A673 (cell line): ENCODE results near the gene ZNF789. TPM values are rescaled to one million over a fixed set of nuclear protein-coding genes. Genes with fewer than 3 reads are reported as not detected.
"Not testable (repeated sequence)": the region's sequence is repeated elsewhere in the genome, so short reads cannot be mapped to it uniquely, and the experiment has no call there.

Experiments used
- BruUV-seq: library from RNA; stranded (reverse); fragments of 400-500 nt; replicated peaks from 2 replicates; lab custom pipeline; 2021; lab: Mats Ljungman, UMichigan
- CTCF ChIA-PET: fragments of 300-600 bp; sonication (Branson Sonifier 250); formaldehyde crosslinking; loops from one replicate; lab custom pipeline; 2022; ENCODE audit warnings: antibody characterized with exemption; lab: Charles Lee
- POLR2A ChIA-PET: fragments of 300-600 bp; sonication (Branson Sonifier 250); formaldehyde crosslinking; loops from one replicate; lab custom pipeline; 2022; ENCODE audit warnings: antibody characterized with exemption; ENCODE audit not compliant: low non-redundant PET; lab: Charles Lee
- DNase-seq: peaks from one replicate; pipeline ENCODE4 v3.0.0-alpha.2; 2015; ENCODE audit warnings: low spot score
- H3K27ac ChIP-seq: fragments of 200-600 bp; sonication (generic); 2 replicates; pipeline ENCODE4 v1.5.1; 2016; ENCODE audit warnings: mixed run types, low read depth, mild to moderate bottlenecking, mixed read lengths, antibody characterized with exemption, low read length; ENCODE audit not compliant: poor library complexity, severe bottlenecking
- H3K27me3 ChIP-seq: fragments of 200-600 bp; sonication (generic); replicated peaks from 2 replicates; pipeline ENCODE4 v1.6.1; 2017; ENCODE audit warnings: mixed run types, low read depth, mild to moderate bottlenecking, mixed read lengths, antibody characterized with exemption, low read length; ENCODE audit not compliant: insufficient read depth, poor library complexity
- H3K36me3 ChIP-seq: fragments of 200-600 bp; sonication (generic); 2 replicates; pipeline ENCODE4 v1.6.1; 2016; ENCODE audit warnings: mixed run types, mild to moderate bottlenecking, mixed read lengths, antibody characterized with exemption, low read length; ENCODE audit not compliant: insufficient read depth, poor library complexity, severe bottlenecking
- H3K4me1 ChIP-seq: fragments of 200-600 bp; sonication (generic); 2 replicates; pipeline ENCODE4 v1.6.1; 2017; ENCODE audit warnings: mixed run types, mild to moderate bottlenecking, mixed read lengths, antibody characterized with exemption, low read length; ENCODE audit not compliant: insufficient read depth, poor library complexity, severe bottlenecking
- H3K4me3 ChIP-seq: fragments of 200-600 bp; sonication (generic); 2 replicates; pipeline ENCODE4 v1.5.1; 2016; ENCODE audit warnings: low read depth, mixed run types, mild to moderate bottlenecking, mixed read lengths, low read length; ENCODE audit not compliant: poor library complexity, severe bottlenecking
- H3K9me3 ChIP-seq: fragments of 200-600 bp; sonication (generic); 2 replicates; pipeline ENCODE4 v1.6.1; 2016; ENCODE audit warnings: mixed run types, low read depth, mild to moderate bottlenecking, mixed read lengths, antibody characterized with exemption, low read length; ENCODE audit not compliant: poor library complexity, severe bottlenecking
- EZH2 ChIP-seq: fragments of 200-600 bp; sonication (generic); IDR thresholded peaks from 2 replicates; pipeline ENCODE4 v1.6.1; 2017; ENCODE audit warnings: borderline replicate concordance, low read depth, mild to moderate bottlenecking, mixed read lengths, antibody characterized with exemption, low read length; ENCODE audit not compliant: poor library complexity, severe bottlenecking
- intact Hi-C: fragments of 100-400 bp; cut with micrococcal nuclease; formaldehyde crosslinking; loops from one replicate; pipeline ENCODE4 v1.10.0; 2022; ENCODE audit not compliant: unreplicated experiment
- total RNA-seq: library from RNA; stranded (reverse); gene quantifications from 2 replicates; pipeline ENCODE4 v1.2.3, GENCODE V29; 2021
- TF ChIP-seq, protein P1 (sequence below): fragments of 300-800, 200-600 bp; sonication (generic); conservative IDR thresholded peaks from 2 replicates; pipeline ENCODE4 v1.5.1; 2017; ENCODE audit warnings: low read depth, mild to moderate bottlenecking, antibody characterized with exemption, low read length, moderate library complexity, mixed read lengths

ZNF789 gene
- total RNA-seq, 1 experiment from 2014 or later, result 17.0 TPM

DNA sequence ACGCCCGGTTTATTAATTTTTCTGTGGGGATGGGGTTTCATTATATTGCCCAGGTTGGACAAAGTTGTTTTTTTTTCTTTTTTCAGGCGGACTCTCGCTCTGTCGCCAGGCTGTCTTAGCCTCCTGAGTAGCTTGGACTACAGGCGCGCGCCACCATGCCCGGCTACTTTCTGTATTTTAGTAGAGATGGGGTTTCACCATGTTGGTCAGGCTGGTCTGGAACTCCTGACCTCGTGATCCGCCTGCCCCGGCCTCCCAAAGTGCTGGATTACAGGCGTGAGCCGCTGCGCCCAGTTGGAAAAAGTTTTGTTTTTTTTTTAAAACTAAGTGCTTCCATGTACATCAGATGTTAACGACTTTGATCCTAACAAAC, 27.9 kb downstream of the ZNF789 start:
- H3K4me1 ChIP-seq, result peaks cover 6% of the 10 kb centered on the region
- no peaks in the 10 kb centered on the region for H3K27me3 ChIP-seq
- TF ChIP-seq EZH2, result no peak
- TF ChIP-seq, protein P1, sequence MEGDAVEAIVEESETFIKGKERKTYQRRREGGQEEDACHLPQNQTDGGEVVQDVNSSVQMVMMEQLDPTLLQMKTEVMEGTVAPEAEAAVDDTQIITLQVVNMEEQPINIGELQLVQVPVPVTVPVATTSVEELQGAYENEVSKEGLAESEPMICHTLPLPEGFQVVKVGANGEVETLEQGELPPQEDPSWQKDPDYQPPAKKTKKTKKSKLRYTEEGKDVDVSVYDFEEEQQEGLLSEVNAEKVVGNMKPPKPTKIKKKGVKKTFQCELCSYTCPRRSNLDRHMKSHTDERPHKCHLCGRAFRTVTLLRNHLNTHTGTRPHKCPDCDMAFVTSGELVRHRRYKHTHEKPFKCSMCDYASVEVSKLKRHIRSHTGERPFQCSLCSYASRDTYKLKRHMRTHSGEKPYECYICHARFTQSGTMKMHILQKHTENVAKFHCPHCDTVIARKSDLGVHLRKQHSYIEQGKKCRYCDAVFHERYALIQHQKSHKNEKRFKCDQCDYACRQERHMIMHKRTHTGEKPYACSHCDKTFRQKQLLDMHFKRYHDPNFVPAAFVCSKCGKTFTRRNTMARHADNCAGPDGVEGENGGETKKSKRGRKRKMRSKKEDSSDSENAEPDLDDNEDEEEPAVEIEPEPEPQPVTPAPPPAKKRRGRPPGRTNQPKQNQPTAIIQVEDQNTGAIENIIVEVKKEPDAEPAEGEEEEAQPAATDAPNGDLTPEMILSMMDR, result no peak
- BruUV-seq, result no TSS peak
- peak overlapping the region; percentile 91 for H3K27ac ChIP-seq
- DNase-seq, result no peak
- intact Hi-C loops, result loop anchor here (1.0 kb wide), 1 partner anchor 52 kb away; the partner anchor contains the start of gene FAM200A
- CTCF ChIA-PET, result no interaction called here
- POLR2A ChIA-PET, result interaction anchor here (0.6 to 0.9 kb wide), 2 partner anchors 14 to 52 kb away, joined by 4 to 7 read pairs; no protein-coding TSS in a partner anchor
- no peaks in the 10 kb centered on the region for H3K9me3 ChIP-seq
- no peaks in the 10 kb centered on the region for H3K36me3 ChIP-seq
- peak overlapping the region; percentile 98 for H3K4me3 ChIP-seq

GRCh38 chr7:99501236-99501635, 28.5 kb downstream of the ZNF789 start:
- H3K27ac ChIP-seq, H3K4me3 ChIP-seq, BruUV-seq, H3K27me3 ChIP-seq, H3K4me1 ChIP-seq, DNase-seq, H3K9me3 ChIP-seq, intact Hi-C loops, H3K36me3 ChIP-seq: not testable (repeated sequence)
- POLR2A ChIA-PET, result interaction anchor here (0.6 kb wide), 1 partner anchor 15 kb away, joined by 4 read pairs; no protein-coding TSS in a partner anchor
- CTCF ChIA-PET, result interaction anchor here (0.6 kb wide), 1 partner anchor 132 kb away, joined by 4 read pairs; no protein-coding TSS in a partner anchor

- TF ChIP-seq, protein P1, result no peak
- TF ChIP-seq EZH2, result no peak
- Histone ChIP-seq H3K36me3 (no peaks in the 10 kb centered on the region), H3K27me3 (no peaks in the 10 kb centered on the region), H3K4me1 (peaks cover 9% of the 10 kb centered on the region), H3K27ac (peak overlapping the region; percentile 91), H3K9me3 (no peaks in the 10 kb centered on the region), H3K4me3 (peak overlapping the region; percentile 89)
- ChIA-PET CTCF (no interaction called here), POLR2A (no interaction called here)
- peak; percentile 99 for DNase-seq
- BruUV-seq, result no TSS peak
- intact Hi-C loops, result no loop called here
Measured at GRCh38 chr7:99504281-99504602, 31.6 kb downstream of the ZNF789 start.

- no peaks in the 10 kb centered on the region for H3K36me3 ChIP-seq
- DNase-seq, result peak; percentile 96
- CTCF ChIA-PET, result no interaction called here
- no TSS peak for BruUV-seq
- POLR2A ChIA-PET, result no interaction called here
- peaks cover 9% of the 10 kb centered on the region for H3K4me1 ChIP-seq
- H3K27ac ChIP-seq, result peak within 1 kb of the TSS; percentile 91
- TF ChIP-seq, protein P1, result no peak
- no peak for TF ChIP-seq EZH2
- H3K9me3 ChIP-seq, result no peaks in the 10 kb centered on the region
- intact Hi-C loops, result no loop called here
- H3K4me3 ChIP-seq, result peak within 1 kb of the TSS; percentile 89
- no peaks in the 10 kb centered on the region for H3K27me3 ChIP-seq
Measured at GRCh38 chr7:99504603-99505323, 32.1 kb downstream of the ZNF789 start, which contains the start of gene ZKSCAN5. TSS of gene ZKSCAN5 (plus strand) at chr7:99504662. CDS start at chr7:99506045, 1,383 bp downstream.
